Fibroblast of skin of scalp (primary cell): ENCODE results near the gene KDM4C.

Experiments
- DNase-seq: peaks from one replicate; pipeline ENCODE4 v3.0.0-alpha.2; 2013

The KDM4C gene

GRCh38 chr9:6907772-6908381 is 150.1 kb downstream of the KDM4C start:
- DNase-seq, result peak; percentile 44

GRCh38 chr9:6909181-6909580 is 151.4 kb downstream of the KDM4C start:
- no peak for DNase-seq

- DNase-seq, result peak; percentile 31
Observed at GRCh38 chr9:6910032-6910431, 152.3 kb downstream of the KDM4C start.

- DNase-seq, result no peak
Observed at GRCh38 chr9:6910497-6910896, 152.7 kb downstream of the KDM4C start.

- peak; percentile 4 for DNase-seq
Observed at GRCh38 chr9:6911901-6912638, 154.3 kb downstream of the KDM4C start.

GRCh38 chr9:6915635-6916034 is 157.9 kb downstream of the KDM4C start:
- no peak for DNase-seq

GRCh38 chr9:6917162-6917561 is 159.4 kb downstream of the KDM4C start:
- no peak for DNase-seq

GRCh38 chr9:6920041-6920440 is 162.3 kb downstream of the KDM4C start:
- DNase-seq, result peak; percentile 21

- no peak for DNase-seq
Observed at GRCh38 chr9:6921315-6921714, 163.5 kb downstream of the KDM4C start.

GRCh38 chr9:6922124-6922676 is 164.4 kb downstream of the KDM4C start:
- no peak for DNase-seq

GRCh38 chr9:6922680-6923079 is 164.9 kb downstream of the KDM4C start:
- DNase-seq, result no peak

GRCh38 chr9:6923086-6923485 is 165.3 kb downstream of the KDM4C start:
- no peak for DNase-seq

- DNase-seq, result no peak
Observed at GRCh38 chr9:6924149-6924548, 166.4 kb downstream of the KDM4C start.

GRCh38 chr9:6924988-6925563 is 167.3 kb downstream of the KDM4C start:
- no peak for DNase-seq

- no peak for DNase-seq
Observed at GRCh38 chr9:6925836-6926235, 168.1 kb downstream of the KDM4C start.

GRCh38 chr9:6926436-6926835 is 168.7 kb downstream of the KDM4C start:
- DNase-seq, result no peak

- DNase-seq, result no peak
Observed at GRCh38 chr9:6927838-6928237, 170.1 kb downstream of the KDM4C start.

GRCh38 chr9:6928863-6929262 is 171.1 kb downstream of the KDM4C start:
- no peak for DNase-seq

- DNase-seq, result no peak
Observed at GRCh38 chr9:6929441-6930215, 171.9 kb downstream of the KDM4C start.

- peak; percentile 83 for DNase-seq
Observed at GRCh38 chr9:6930827-6931226, 173.1 kb downstream of the KDM4C start.

GRCh38 chr9:6931913-6932312 is 174.1 kb downstream of the KDM4C start:
- peak; percentile 65 for DNase-seq

- DNase-seq, result no peak
Observed at GRCh38 chr9:6936103-6936502, 178.3 kb downstream of the KDM4C start.

- DNase-seq, result no peak
Observed at GRCh38 chr9:6937209-6937608, 179.4 kb downstream of the KDM4C start.
